Measurements from ENCODE around the gene THY1.

The THY1 gene

GRCh38 chr11:119381181-119381988, 41.6 kb downstream of the THY1 start, which contains the start of gene USP2:
Gene USP2, minus strand, starts transcription at chr11:119381690. Its CDS starts 8,210 bp downstream, at chr11:119373480.
- DNase-seq = peak; percentile 86

- no peak for DNase-seq
These were observed 42.2 kb downstream of the THY1 start for GRCh38 chr11:119380827-119381180.

- no peak for DNase-seq
These were observed 42.7 kb downstream of the THY1 start for GRCh38 chr11:119380160-119380826.

GRCh38 chr11:119378851-119379465, 44.0 kb downstream of the THY1 start:
- no peak for DNase-seq

- no peak for DNase-seq
These were observed 44.9 kb downstream of the THY1 start for GRCh38 chr11:119377961-119378667.

GRCh38 chr11:119377112-119377901, 45.7 kb downstream of the THY1 start:
- no peak for DNase-seq

GRCh38 chr11:119376197-119376847, 46.6 kb downstream of the THY1 start:
- no peak for DNase-seq

- DNase-seq = no peak
These were observed 47.4 kb downstream of the THY1 start for GRCh38 chr11:119375337-119376196.

- DNase-seq = no peak
These were observed 48.2 kb downstream of the THY1 start for GRCh38 chr11:119374632-119375336.

GRCh38 chr11:119373921-119374631, 48.9 kb downstream of the THY1 start:
- DNase-seq = no peak

DNA sequence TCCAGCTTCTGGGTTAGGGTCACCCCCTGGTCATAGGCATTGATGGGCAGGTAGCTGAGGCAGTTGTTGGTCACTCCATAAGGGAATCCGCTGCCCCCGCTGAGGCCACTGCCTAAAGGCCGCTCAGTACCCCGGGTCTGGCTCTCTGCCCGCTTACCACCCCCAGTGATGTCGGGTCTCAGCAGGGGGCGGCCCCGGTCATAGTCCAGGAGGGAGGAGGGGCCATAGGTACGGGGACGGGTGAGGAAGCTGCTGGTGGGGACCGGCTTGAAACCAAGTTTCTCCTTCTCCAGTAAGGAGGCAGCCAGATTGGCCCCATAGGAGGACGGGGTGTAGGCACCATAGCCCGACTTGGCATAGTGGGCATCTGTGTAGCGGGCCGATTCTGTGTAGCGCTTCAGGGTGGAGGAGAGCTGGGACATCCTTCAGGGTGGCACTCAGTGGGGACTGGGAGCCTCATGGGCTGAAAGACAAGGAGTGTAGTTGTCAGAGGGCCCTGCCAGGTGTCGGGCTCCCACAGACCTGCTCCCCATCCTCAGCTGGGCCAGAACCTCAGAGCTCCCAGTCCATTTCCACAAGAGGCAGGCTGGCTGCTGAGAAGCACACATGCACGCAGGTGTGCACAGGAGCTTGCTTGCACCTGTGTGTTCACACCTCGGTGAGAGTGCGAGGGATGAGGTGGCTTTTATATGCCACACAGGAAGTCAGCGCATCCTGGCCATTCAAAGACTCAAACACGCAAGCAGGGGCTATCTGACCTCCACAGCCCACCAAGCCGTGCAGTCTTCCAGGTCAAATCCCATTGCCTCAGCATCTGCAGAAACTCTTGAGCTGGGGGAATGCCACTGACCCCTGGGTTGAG, 49.7 kb downstream of the THY1 start:
- DNase-seq = no peak

DNA sequence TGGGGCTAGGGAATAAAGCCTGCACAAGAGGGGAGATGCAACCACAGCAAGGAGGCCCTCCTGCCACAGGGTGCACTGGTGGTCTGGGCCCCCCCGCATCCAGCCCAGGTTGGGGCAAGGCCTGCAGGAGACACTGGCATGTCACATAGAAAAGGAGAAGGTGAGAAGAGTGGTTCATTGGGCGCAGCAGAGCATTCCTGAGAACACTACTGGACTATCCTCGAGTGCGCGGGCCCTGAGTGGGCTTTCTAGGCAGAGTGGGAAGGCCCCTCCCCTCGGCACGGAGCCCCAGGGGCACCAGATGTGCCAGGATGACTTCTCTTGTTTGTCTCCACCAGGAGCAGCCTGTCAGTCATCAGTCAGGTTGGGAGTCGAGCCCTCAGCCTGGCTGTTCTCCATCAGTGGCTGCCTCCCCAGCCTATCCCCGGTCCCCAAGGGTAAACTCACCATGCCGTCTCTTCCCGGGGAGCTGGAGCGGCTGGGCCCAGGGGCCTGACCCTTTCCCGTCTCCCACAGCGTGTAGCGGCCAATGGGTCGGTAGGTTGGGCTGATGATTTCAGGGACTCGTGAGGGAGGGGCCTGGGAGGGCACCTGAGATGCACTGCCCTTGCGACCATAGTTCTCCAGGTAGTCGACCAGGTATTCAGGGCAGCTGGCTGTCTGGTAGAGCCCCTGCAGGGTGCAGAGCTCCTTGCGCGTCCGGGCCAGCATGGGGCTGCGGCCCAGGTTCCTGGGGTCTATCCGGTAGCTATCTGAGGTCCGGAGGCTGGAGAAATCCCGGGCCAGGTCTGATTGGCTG, 50.5 kb downstream of the THY1 start:
- DNase-seq = no peak

GRCh38 chr11:119371778-119372182, 51.2 kb downstream of the THY1 start:
- DNase-seq = no peak

GRCh38 chr11:119371067-119371601, 51.8 kb downstream of the THY1 start:
- DNase-seq = no peak

- no peak for DNase-seq
These were observed 52.4 kb downstream of the THY1 start for GRCh38 chr11:119370486-119371046.

DNA sequence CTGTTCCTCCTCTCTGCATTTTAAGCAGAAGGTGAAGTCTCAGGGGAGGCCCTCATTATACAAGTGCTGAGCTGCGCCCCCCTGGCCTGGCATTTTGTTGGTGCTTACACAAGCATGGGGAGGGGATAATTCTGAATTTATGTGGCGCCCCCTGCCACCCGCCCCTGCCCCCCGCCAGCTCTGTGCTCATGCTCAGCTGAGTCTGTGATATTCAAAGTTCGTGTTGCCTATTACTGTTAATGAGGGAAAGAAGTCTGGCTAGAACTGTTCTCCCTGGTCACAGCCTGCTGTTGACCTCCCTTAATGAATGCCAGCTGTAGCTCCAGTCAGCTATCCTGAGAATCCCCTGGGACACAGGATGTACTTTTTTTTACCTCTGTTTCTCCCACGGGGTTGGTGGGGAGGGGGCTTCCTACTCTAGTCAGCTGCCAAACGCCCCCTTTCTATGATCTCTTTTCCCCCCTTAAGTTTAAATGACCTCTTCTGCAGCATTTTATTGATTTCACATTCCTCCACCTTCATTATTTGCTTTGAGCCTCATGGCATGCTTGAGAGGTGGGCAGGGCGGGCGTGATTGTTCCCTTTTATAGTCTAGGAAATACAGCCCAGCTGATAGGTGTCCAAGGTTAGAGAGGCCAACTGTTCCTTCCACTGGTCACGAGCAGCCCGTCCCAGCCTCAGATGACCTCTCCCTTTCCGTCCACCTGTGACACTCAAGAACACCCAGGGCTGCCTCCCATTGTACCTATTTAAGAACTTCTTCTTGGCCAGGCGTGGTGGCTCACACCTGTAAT, 53.6 kb downstream of the THY1 start:
- DNase-seq = no peak
